ENCODE results near the gene RASA3.
"Not testable (repeated sequence)": the region's sequence is repeated elsewhere in the genome, so short reads cannot be mapped to it uniquely, and the experiment has no call there.

RASA3 gene

GRCh38 chr13:114132419-114133121 is at the start of gene RASA3:
TSS of gene RASA3 (minus strand) at chr13:114132623. CDS start at chr13:114132489, 134 bp downstream.
- peak; percentile 26 for DNase-seq

GRCh38 chr13:114179087-114179658 is 46.8 kb upstream of the RASA3 start, which contains the start of gene CFAP97D2:
TSS of gene CFAP97D2 (plus strand) at chr13:114179257. CDS start at chr13:114179331, 74 bp downstream.
- no peak for DNase-seq

- no peak for DNase-seq
These were observed 45.0 kb upstream of the RASA3 start for GRCh38 chr13:114177245-114178010.

GRCh38 chr13:114176359-114176902 is 44.0 kb upstream of the RASA3 start:
- not testable (repeated sequence) for DNase-seq

- no peak for DNase-seq
These were observed 42.1 kb upstream of the RASA3 start for GRCh38 chr13:114174529-114174961.

- DNase-seq, result no peak
These were observed 41.3 kb upstream of the RASA3 start for GRCh38 chr13:114173745-114174144.

GRCh38 chr13:114173272-114173671 is 40.8 kb upstream of the RASA3 start:
- DNase-seq, result no peak

- DNase-seq, result no peak
These were observed 35.5 kb upstream of the RASA3 start for GRCh38 chr13:114167885-114168284.

GRCh38 chr13:114167426-114167825 is 35.0 kb upstream of the RASA3 start:
- no peak for DNase-seq

- DNase-seq, result peak; percentile 5
These were observed 34.1 kb upstream of the RASA3 start for GRCh38 chr13:114166381-114167131.

GRCh38 chr13:114164681-114165429 is 32.4 kb upstream of the RASA3 start:
- DNase-seq, result no peak

GRCh38 chr13:114164053-114164452 is 31.6 kb upstream of the RASA3 start:
- DNase-seq, result no peak

GRCh38 chr13:114162533-114162922 is 30.1 kb upstream of the RASA3 start:
- DNase-seq, result no peak

GRCh38 chr13:114161644-114162532 is 29.5 kb upstream of the RASA3 start:
- peak; percentile 34 for DNase-seq

GRCh38 chr13:114161028-114161556 is 28.7 kb upstream of the RASA3 start:
- no peak for DNase-seq

- DNase-seq, result not testable (repeated sequence)
These were observed 26.6 kb upstream of the RASA3 start for GRCh38 chr13:114158869-114159666.

- no peak for DNase-seq
These were observed 25.6 kb upstream of the RASA3 start for GRCh38 chr13:114157869-114158495.

- no peak for DNase-seq
These were observed 23.8 kb upstream of the RASA3 start for GRCh38 chr13:114155926-114156883.
